ENCODE data around the gene SUN2. TPM values are rescaled to one million over a fixed set of nuclear protein-coding genes. Genes with fewer than 3 reads are reported as not detected.

The SUN2 gene
- total RNA-seq, 1 donor from 2014 or later: 123 TPM

GRCh38 chr22:38716826-38717225 lies 39.0 kb downstream of the SUN2 start:
- no peak for DNase-seq (ENCODE audit: low read depth in 2 of 2)

GRCh38 chr22:38716271-38716670 lies 39.5 kb downstream of the SUN2 start:
- DNase-seq (ENCODE audit: low read depth in 2 of 2): no peak

DNA sequence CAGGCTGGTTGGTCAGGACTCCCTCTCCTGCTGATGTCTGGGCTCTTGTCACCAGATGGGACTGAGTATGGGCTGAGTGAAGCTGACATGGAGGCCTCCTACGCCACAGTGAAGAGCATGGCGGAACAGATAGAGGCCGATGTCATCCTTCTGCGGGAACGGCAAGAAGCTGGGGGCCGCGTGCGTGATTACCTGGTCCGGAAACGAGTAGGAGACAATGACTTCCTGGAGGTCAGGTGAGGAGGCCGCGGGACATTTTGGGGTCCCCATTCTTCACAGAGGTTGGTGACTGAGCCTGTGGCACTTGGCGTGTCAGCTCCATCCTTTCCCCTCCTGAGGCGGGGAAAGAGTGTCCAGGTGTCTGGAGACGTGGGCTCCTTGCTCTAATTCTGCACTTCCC lies 39.9 kb downstream of the SUN2 start:
- no peak for DNase-seq (ENCODE audit: low read depth in 2 of 2)

DNA sequence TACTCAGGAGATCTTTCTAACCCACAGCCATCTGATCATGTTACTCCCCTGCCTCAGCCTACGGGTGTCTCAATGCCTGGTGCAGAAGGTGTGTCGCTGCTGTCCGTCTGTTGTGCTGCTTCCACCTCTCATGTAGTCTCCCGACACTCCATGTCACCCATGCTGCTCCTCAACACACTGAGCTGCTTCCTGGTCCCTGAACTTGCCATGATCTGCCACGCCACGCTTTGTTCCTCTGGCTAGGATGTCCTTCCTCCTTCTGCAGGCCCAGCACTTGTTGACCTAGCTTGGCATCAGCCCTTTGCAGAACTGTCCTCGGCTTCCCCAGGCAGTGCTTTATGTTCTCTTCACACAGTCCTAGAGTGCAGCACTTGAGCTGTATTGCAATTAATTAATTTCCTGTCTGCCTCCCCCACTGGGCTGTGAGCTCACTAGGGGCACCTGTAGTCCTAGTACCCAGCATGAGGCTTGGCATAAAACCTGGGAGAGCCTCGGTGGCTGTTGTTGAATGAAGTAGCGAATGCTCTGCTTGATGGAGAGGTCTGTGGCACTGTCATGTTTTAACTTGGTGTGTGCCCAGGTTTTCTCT lies 40.5 kb downstream of the SUN2 start:
- no peak for DNase-seq (ENCODE audit: low read depth in 2 of 2)

GRCh38 chr22:38713921-38714320 lies 41.9 kb downstream of the SUN2 start:
- no peak for DNase-seq (ENCODE audit: low read depth in 2 of 2)

GRCh38 chr22:38712486-38713207 lies 43.2 kb downstream of the SUN2 start:
- no peak for DNase-seq (ENCODE audit: low read depth in 2 of 2)

- no peak for DNase-seq (ENCODE audit: low read depth in 2 of 2)
These were observed 44.9 kb downstream of the SUN2 start for GRCh38 chr22:38710866-38711265.

DNA sequence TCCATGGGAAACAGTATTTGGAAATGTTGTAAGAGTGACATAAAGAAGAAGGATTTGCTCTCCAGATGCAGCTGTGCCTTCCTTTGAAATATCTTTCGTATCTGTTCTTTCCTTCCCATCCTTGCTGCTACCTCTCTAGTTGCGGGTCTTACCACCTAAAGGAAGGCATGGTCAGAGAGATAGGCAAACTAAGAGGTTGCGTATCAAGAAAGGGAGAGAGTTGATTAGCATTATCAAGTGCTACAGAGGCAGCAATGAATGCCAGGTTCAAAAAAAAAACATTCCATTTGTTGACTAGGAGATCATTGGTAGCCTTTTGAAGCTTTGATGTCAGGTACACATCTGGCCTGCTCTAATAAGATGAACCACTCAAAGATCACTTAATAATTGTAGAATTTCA lies 45.4 kb downstream of the SUN2 start:
- DNase-seq (ENCODE audit: low read depth in 2 of 2): no peak

DNA sequence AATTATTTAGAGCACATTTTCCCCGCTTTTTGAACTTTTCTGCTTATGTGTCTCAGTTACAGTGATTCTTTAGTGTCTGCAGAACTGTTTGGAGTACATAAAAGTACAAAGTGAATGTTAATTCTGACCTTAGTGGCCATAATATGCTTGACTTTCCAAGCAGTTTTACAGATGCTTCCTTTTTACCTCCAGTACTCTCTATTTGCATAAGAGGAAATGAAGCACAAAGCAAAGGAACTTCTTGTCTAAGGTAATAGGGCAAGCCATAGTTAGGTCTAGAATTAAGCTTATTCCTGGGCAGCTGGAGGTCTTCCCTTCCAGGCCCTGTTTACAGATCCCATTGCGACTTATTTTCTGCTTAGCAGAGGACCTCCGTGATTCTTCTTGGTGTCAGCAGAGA lies 46.5 kb downstream of the SUN2 start:
- peak in 1 of 2 donors; percentile 36 for DNase-seq (ENCODE audit: low read depth in 2 of 2)

DNA sequence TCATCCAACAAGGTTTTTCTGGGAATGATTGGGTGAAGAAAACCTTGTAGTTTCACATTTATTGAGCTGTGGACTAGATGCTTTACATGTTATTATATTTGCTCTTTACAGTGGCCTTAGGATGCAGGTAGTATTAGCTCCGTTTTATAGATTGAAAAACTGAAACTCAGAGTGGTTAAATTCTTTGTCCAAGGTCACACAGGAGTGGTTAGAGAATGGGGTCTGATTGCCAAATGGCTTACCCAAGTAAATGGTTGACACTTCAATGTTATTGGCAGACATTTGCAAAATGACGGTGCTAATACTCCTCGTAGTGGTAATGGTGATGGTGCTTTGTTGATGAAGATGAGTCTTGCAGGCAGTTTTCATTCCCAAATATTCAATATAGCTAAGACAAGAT lies 47.8 kb downstream of the SUN2 start:
- no peak for DNase-seq (ENCODE audit: low read depth in 2 of 2)

DNA sequence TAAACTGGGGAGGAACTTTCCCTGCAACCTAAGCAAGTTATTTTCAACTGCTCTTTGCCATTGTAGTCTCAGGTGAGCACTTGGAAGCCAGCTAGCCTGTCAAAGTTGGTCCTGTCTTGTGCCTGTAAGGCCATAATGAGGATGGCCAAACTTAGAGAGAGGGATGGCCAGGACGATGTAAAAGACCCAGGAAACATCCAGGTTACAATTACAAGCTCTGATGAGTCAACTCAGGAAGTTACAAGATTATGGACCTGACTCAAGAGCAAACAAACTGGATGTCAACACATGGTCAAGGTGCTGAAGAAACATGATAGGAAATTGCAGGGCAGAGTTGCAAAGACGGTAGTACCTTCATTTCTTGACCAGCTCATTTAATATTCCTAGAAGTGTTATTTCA lies 48.5 kb downstream of the SUN2 start:
- peak in 1 of 2 donors; percentile 35 for DNase-seq (ENCODE audit: low read depth in 2 of 2)

DNA sequence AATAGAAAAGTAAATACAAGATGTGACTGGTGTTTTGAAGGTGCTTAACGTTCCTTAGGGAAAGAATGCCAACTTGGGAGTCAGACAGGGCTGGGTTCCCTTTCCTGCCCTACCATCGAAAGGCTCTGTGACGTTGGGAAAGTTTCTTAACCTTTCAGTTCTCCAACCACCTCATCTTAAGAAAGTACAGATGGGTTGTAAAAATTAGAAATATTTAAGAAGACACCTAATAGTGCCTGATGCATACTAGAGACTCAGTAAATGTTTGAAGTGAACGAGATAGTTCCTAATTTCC lies 49.0 kb downstream of the SUN2 start:
- no peak for DNase-seq (ENCODE audit: low read depth in 2 of 2)

DNA sequence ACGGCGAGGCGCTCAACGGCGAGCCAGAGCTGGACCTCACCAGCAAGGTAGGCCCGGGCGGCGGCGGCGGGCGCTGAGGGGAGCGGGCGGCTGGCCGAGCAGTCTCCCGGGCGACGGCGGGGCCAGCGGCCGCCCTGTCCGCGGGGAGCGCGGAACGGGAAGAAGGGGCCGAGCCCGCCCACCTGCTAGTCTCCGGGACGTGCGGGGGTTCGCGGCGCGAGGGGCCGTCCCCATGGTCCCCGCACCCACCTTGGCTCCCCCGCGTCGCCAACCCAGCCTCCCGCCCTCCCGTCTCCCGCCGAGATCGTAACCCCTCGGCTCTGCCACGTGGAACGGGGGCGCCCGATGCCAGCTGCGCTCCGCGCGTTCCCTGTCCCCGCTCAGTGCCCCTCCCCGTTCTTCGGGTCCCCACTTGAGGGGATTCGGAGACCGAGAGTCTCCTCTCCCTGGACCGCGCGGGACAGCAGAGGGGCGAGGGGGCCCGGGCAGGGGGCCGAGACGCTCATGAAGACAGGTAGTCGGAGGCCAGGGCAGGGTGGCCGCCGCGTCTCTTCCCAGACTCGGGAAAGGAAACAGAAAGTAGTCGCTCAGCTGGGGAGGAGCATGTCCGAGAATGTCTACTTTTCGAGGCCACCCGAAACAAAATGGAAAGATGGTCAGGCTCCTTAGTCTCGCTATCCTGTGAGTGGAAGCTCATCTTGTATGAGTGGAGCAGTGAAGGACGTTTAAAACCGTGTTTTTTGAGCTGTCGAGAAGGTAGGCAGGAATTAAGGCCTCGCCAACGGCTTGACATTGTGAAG lies 49.5 kb downstream of the SUN2 start:
- peak in 1 of 2 donors; percentile 44 for DNase-seq (ENCODE audit: low read depth in 2 of 2)

DNA sequence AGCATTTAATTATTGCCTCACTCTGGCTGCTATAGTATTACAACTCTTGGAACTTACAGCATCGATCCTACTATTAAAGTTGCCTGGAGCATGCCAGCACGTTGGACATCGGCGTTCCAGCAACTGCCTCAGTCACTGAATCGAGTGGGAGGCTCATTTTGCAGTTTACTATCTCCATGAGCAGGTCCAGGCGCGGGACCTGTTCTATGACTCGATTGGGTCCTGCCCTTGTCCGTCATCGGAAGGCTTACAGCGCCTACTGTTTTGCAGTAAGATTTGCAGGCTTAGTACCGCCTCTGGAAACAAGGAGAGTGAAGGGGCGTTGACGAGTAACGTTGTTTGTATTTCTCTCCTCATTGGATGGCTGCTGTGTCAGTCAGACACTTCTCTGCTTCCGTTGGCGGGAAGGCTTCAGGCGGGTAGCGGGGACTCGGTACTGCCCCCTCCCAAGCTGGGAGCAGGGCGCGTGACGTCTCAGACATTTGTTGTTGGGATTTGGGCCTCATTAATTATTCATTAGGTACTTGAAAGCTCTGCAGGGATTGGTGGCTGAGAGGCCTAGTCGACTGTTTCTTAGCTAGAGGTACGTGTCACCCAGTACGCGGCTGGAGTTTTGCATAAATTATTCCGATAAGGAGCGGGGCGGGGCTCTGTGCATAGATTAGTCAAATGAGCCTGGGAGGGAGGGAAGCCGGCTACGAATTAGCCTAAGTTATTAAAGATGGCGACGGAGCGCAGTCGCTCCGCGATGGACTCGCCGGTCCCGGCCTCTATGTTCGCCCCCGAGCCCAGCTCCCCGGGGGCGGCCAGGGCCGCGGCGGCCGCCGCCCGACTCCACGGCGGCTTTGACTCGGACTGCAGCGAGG lies 50.3 kb downstream of the SUN2 start, which contains the start of gene GTPBP1:
Gene GTPBP1, plus strand, starts transcription at position 710 of the 866 bp plus-strand sequence. Its CDS starts 12 bp downstream, at position 722.
- DNase-seq (ENCODE audit: low read depth in 2 of 2): peak; percentile 100

DNA sequence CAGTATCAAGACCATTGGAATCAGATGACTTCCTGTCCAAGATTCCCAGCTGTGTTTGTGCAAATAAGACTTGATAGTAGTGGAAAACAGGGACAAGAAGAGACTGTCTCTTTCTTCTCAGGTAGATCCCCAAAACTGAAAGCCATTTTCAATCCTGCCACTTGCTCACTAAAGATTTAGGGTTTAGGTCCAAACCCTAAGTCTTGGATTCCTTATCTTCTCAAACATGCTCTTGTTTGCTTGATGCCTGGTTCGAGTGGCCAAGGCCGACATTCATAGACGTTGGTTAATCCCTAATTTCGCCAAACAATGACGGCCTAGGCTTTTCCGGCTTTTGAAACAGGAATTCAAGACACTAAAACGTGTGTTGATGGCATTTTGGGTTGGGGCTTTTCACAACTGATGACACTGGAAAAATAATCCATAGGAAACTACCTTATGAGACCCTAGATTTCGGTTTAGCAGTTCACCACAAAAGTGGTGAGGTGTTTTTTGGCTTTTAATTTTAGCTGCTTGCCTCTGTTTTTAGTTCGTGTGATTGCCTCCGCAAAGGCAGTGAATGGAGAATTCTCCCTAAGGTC lies 51.1 kb downstream of the SUN2 start:
- no peak for DNase-seq (ENCODE audit: low read depth in 2 of 2)

- peak; percentile 89 to 94 for DNase-seq (ENCODE audit: low read depth in 2 of 2)
These were observed 54.8 kb downstream of the SUN2 start, which contains the start of gene JOSD1 for GRCh38 chr22:38700789-38701628. JOSD1 (minus strand) TSS chr22:38700943; CDS start chr22:38699987, 956 bp downstream.

GRCh38 chr22:38700270-38700788 lies 55.5 kb downstream of the SUN2 start:
- peak in 1 of 2 donors; percentile 29 for DNase-seq (ENCODE audit: low read depth in 2 of 2)

DNA sequence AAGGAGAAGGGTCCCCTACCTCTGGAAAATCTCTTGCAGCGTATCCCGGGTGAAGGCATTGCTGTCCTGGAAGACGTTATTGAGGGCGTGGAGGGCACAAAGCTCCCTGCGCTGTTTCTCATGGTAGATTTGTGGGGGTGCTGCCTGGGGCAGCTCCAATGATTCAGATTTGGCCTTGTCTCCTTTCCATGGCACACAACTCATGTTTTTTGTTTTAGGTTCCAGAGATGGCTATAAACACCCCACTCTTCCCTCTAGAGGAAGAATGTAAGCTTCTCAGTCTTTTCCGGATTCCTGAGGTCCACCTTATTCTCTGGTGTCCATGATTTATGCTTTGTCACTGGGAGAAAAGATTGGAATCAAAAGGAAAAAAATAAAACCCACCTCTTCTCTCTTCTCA lies 56.0 kb downstream of the SUN2 start:
- peak in 1 of 2 donors; percentile 25 for DNase-seq (ENCODE audit: low read depth in 2 of 2)

GRCh38 chr22:38699143-38699542 lies 56.7 kb downstream of the SUN2 start:
- no peak for DNase-seq (ENCODE audit: low read depth in 2 of 2)
